HCT116 (cell line): ENCODE data around the gene MSMB. TPM values are rescaled to one million over a fixed set of nuclear protein-coding genes. Genes with fewer than 3 reads are reported as not detected.

Experiments
- ATAC-seq: fragments of 200-7000 bp; cut with Tn5 transposase; 2 replicates; pipeline ENCODE4 v1.9.1; 2020; ENCODE audit warnings: mild to moderate bottlenecking, moderate library complexity
- BruUV-seq: library from RNA; stranded (reverse); fragments of 400-500 nt; replicated peaks from 2 replicates; lab custom pipeline; 2021; lab: Mats Ljungman, UMichigan
- CTCF ChIA-PET: fragments of 300-600 bp; sonication (Branson Sonifier 250); formaldehyde crosslinking; loops from one replicate; lab custom pipeline; 2021; ENCODE audit warnings: antibody characterized with exemption; lab: Charles Lee
- POLR2A ChIA-PET: fragments of 300-600, 350-600 bp; sonication (Branson Sonifier 250); formaldehyde crosslinking; loops from one replicate; lab custom pipeline; 2021; ENCODE audit warnings: antibody characterized with exemption; lab: Charles Lee
- RAD21 ChIA-PET, 2 experiments: fragments of 300-600 bp; sonication (Branson Sonifier 250); formaldehyde crosslinking; loops; one replicate each; lab custom pipeline; 2023; ENCODE audit warnings: low total read pairs in 2 of 2; ENCODE audit not compliant: uncharacterized antibody in 2 of 2, unreplicated experiment in 2 of 2, low non-redundant PET in 1 of 2; lab: Charles Lee
- DNase-seq: peaks from one replicate; pipeline ENCODE4 v3.0.0-alpha.2; 2010; ENCODE audit warnings: low read depth, low spot score
- H2AFZ ChIP-seq: fragments of 200-600 bp; shearing (Covaris generic), sonication (generic); 2 replicates; pipeline ENCODE4 v1.6.1; 2017; ENCODE audit warnings: low read depth, mixed run types, mixed read lengths, antibody characterized with exemption, low read length; ENCODE audit not compliant: poor library complexity, severe bottlenecking
- H3K27ac ChIP-seq: 2 replicates; pipeline ENCODE4 v1.5.1; 2012; ENCODE audit warnings: low read depth, low read length
- H3K27me3 ChIP-seq: fragments of 200-600 bp; sonication (generic); 2 replicates; pipeline ENCODE4 v1.6.1; 2016; ENCODE audit warnings: mixed run types, low read length, mixed read lengths; ENCODE audit not compliant: insufficient read depth
- H3K36me3 ChIP-seq, 2 experiments: fragments of 200-500 bp in 1 of 2; fragments of 200-600 bp in 1 of 2; sonication (Bioruptor generic) in 1 of 2; sonication (generic) in 1 of 2; 2 replicates each; pipeline versions ENCODE4 v1.5.1 to v1.6.1; 2014 to 2016; ENCODE audit warnings: low read length in 2 of 2, inconsistent platforms in 1 of 2, mixed read lengths in 1 of 2, mixed run types in 1 of 2; ENCODE audit not compliant: insufficient read depth in 2 of 2, control insufficient read depth in 1 of 2
- H3K4me1 ChIP-seq, 2 experiments: fragments of 200-600 bp in 1 of 2; sonication (generic) in 1 of 2; 2 replicates each; pipeline versions ENCODE4 v1.5.1 to v1.6.1; 2012 to 2017; ENCODE audit warnings: low read length in 2 of 2, inconsistent platforms in 1 of 2, mild to moderate bottlenecking in 1 of 2, mixed read lengths in 1 of 2, mixed run types in 1 of 2, moderate library complexity in 1 of 2; ENCODE audit not compliant: insufficient read depth in 2 of 2, control insufficient read depth in 1 of 2
- H3K4me2 ChIP-seq: fragments of 200-600 bp; sonication (generic); 2 replicates; pipeline ENCODE4 v1.6.1; 2017; ENCODE audit warnings: mixed run types, low read length, mixed read lengths
- H3K4me3 ChIP-seq, 2 experiments: fragments of 200-600 bp in 1 of 2; sonication (generic) in 1 of 2; replicated peaks in 1 of 2; 2 replicates each; pipeline ENCODE4 v1.5.1; 2011 to 2016; ENCODE audit warnings: low read length in 2 of 2, control low read depth in 1 of 2, low read depth in 1 of 2, mild to moderate bottlenecking in 1 of 2, mixed read lengths in 1 of 2, mixed run types in 1 of 2
- H3K79me2 ChIP-seq: fragments of 200-600 bp; sonication (generic); 2 replicates; pipeline ENCODE4 v1.6.1; 2017; ENCODE audit warnings: mild to moderate bottlenecking, mixed run types, low read length, moderate library complexity, mixed read lengths; ENCODE audit not compliant: insufficient read depth
- H3K9ac ChIP-seq: fragments of 200-600 bp; sonication (generic); 2 replicates; pipeline ENCODE4 v1.6.1; 2016; ENCODE audit warnings: low read length, mixed read lengths
- H3K9me2 ChIP-seq: fragments of 200-600 bp; sonication (generic), shearing (Covaris generic); 2 replicates; pipeline ENCODE4 v1.6.1; 2017; ENCODE audit warnings: mixed run types, mild to moderate bottlenecking, moderate library complexity; ENCODE audit not compliant: insufficient read depth
- H3K9me3 ChIP-seq, 2 experiments: fragments of 200-500 bp in 1 of 2; fragments of 200-600 bp in 1 of 2; sonication (Bioruptor generic) in 1 of 2; sonication (generic) in 1 of 2; 2 replicates each; pipeline ENCODE4 v1.6.1; 2014 to 2017; ENCODE audit warnings: low read length in 2 of 2, mixed read lengths in 2 of 2, inconsistent platforms in 1 of 2, low read depth in 1 of 2, mild to moderate bottlenecking in 1 of 2, mixed run types in 1 of 2, moderate library complexity in 1 of 2; ENCODE audit not compliant: control insufficient read depth in 1 of 2, insufficient read depth in 1 of 2
- H4K20me1 ChIP-seq: fragments of 200-600 bp; sonication (generic), shearing (Covaris generic); 2 replicates; pipeline ENCODE4 v1.6.1; 2017; ENCODE audit warnings: mixed run types, mild to moderate bottlenecking, moderate library complexity; ENCODE audit not compliant: insufficient read depth
- EZH2phosphoT487 ChIP-seq: fragments of 200-600 bp; IDR thresholded peaks from 2 replicates; pipeline ENCODE4 v1.6.1; 2018; ENCODE audit warnings: antibody characterized with exemption, borderline replicate concordance
- RAD21 ChIP-seq: IDR thresholded peaks from 2 replicates; pipeline ENCODE4 v1.6.1; 2012; ENCODE audit warnings: low read depth, mild to moderate bottlenecking
- intact Hi-C: fragments of 100-400 bp; cut with micrococcal nuclease; formaldehyde crosslinking; loops from 2 replicates; pipeline ENCODE4 v1.10.0; 2022
- total RNA-seq: library from RNA; stranded (reverse); gene quantifications from one replicate; pipeline ENCODE4 v1.2.1, GENCODE V29; 2021; ENCODE audit not compliant: unreplicated experiment
- TF ChIP-seq, protein P1 (sequence below): IDR thresholded peaks from 2 replicates; pipeline ENCODE4 v1.6.1; 2012
- TF ChIP-seq, protein P2 (sequence below): IDR thresholded peaks from 2 replicates; pipeline ENCODE4 v1.6.1; 2011; ENCODE audit warnings: mild to moderate bottlenecking, low read length, moderate library complexity; ENCODE audit not compliant: insufficient replicate concordance; ENCODE audit errors: extremely low read depth
- TF ChIP-seq, protein P3 (sequence below), 3 experiments: fragments of 200-600 bp in 1 of 3; sonication (generic) in 1 of 3; IDR thresholded peaks in 2 of 3; conservative IDR thresholded peaks in 1 of 3; 2 replicates each; pipeline ENCODE4 v1.5.1; 2012 to 2017; ENCODE audit warnings: low read depth in 2 of 3, low read length in 2 of 3, antibody characterized with exemption in 1 of 3, borderline replicate concordance in 1 of 3, control low read depth in 1 of 3, mild to moderate bottlenecking in 1 of 3, mixed read lengths in 1 of 3, mixed run types in 1 of 3, moderate library complexity in 1 of 3; ENCODE audit not compliant: insufficient read depth in 1 of 3

MSMB gene
- total RNA-seq, 1 experiment from 2014 or later, result not detected

DNA sequence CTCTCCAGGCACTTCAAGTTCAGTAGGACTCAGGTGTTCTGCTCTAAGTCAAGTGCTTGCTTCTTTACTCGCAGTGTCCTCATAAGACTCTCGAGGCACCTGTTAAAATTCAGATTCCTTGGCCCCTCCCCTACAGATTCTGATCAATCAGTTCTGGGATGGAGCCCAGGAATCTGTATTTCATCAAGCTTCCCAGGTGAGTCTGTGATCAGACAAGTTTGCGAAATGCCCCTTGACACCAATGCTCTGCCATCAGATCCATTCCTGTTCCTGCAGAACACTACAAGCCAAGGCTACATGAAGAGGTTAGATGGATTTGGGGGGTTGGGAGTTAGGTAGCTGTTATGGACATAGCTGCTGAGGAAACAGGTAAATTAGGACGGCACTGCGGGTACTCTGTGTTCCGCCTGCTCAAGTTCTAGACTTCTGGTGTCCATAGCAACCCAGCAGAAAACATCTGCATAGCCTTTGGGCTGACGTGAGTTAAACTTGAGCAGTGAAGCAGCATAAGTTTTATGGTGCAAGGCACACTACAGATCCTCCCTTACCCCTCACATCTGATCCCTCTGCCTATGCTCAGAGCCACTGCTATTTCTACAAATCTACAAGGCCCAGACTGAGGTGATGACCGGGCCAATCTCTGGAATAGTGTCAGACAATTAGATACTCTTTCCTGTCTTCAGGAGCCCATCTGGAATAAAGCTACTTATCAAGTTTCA is 8.8 kb downstream of the MSMB start:
- ChIA-PET POLR2A (no interaction called here), CTCF (no interaction called here), RAD21 (no interaction called here)
- H3K4me1 ChIP-seq, result peaks cover 4% of the 10 kb centered on the region in 2 experiments; a peak in 2 of 4 replicates
- H2AFZ ChIP-seq, result no peak overlapping the region
- no peaks in the 10 kb centered on the region for H3K36me3 ChIP-seq
- DNase-seq, result no peak
- ATAC-seq, result no peak
- no peaks in the 10 kb centered on the region for H3K79me2 ChIP-seq
- no peak overlapping the region for H3K27ac ChIP-seq
- no peaks in the 10 kb centered on the region for H3K9me3 ChIP-seq
- TF ChIP-seq, protein P1, sequence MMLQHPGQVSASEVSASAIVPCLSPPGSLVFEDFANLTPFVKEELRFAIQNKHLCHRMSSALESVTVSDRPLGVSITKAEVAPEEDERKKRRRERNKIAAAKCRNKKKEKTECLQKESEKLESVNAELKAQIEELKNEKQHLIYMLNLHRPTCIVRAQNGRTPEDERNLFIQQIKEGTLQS, result no peak
- TF ChIP-seq, protein P2, sequence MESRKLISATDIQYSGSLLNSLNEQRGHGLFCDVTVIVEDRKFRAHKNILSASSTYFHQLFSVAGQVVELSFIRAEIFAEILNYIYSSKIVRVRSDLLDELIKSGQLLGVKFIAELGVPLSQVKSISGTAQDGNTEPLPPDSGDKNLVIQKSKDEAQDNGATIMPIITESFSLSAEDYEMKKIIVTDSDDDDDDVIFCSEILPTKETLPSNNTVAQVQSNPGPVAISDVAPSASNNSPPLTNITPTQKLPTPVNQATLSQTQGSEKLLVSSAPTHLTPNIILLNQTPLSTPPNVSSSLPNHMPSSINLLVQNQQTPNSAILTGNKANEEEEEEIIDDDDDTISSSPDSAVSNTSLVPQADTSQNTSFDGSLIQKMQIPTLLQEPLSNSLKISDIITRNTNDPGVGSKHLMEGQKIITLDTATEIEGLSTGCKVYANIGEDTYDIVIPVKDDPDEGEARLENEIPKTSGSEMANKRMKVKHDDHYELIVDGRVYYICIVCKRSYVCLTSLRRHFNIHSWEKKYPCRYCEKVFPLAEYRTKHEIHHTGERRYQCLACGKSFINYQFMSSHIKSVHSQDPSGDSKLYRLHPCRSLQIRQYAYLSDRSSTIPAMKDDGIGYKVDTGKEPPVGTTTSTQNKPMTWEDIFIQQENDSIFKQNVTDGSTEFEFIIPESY, result no peak
- BruUV-seq, result no TSS peak
- intact Hi-C loops, result no loop called here
- no peak overlapping the region for H3K9ac ChIP-seq
- H3K4me2 ChIP-seq, result no peak overlapping the region
- H3K27me3 ChIP-seq, result no peaks in the 10 kb centered on the region
- H3K4me3 ChIP-seq, result no peak overlapping the region
- no peaks in the 10 kb centered on the region for H3K9me2 ChIP-seq
- H4K20me1 ChIP-seq, result no peaks in the 10 kb centered on the region

DNA sequence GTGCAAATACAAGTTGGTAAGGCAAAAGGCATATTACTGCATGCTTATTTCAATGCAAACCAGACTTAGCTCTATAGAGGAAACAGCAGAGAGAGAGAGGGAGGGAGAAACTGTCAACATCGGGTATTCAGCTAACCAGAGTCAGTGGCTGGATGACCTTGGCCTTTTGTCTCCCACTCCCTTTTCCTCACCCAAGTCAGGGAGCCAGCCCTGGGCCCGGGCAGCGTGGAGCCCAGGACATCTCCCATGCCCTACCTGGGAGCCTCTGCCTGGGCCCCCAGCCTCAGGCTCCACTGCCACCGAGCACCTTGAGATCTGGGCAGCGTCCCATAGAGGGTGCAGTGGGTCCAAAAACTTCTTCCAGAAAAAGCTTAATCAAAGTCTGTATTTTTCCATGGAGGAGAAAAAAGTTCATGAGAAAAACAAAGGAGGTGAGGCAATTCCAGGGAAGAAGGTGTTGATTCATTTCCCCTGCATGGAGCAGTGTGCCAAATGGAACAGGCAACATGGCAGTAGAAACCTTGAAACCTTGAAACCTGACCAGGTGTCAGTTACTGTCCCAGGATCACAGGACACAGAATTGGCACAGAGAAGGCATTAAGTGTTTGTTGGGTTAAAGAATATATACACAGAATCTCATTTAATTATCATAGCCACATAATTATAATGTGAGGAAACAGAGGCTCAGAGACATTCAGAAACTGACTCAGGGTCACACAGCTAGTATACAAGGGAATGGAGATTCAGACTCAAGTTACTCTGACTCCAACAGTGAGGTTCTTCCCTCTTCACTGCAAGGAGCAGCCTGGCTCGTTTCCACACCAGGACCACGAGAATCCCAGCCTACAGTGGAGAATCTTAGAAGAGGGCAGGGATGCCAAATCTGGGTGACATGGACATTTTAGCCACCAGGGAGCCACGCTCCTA is 9.9 kb downstream of the MSMB start:
- intact Hi-C loops, result no loop called here
- Histone ChIP-seq H3K27me3 (no peaks in the 10 kb centered on the region), H3K4me2 (no peak overlapping the region), H3K36me3 (no peaks in the 10 kb centered on the region), H3K4me3 (no peak overlapping the region), H4K20me1 (no peaks in the 10 kb centered on the region), H3K27ac (no peak overlapping the region), H3K9ac (no peak overlapping the region), H2AFZ (peak overlapping the region; percentile 27), H3K4me1 (peaks cover 4% of the 10 kb centered on the region in 2 experiments; a peak in 2 of 4 replicates), H3K9me3 (no peaks in the 10 kb centered on the region), H3K9me2 (no peaks in the 10 kb centered on the region), H3K79me2 (no peaks in the 10 kb centered on the region)
- POLR2A ChIA-PET, result no interaction called here
- CTCF ChIA-PET, result no interaction called here
- no TSS peak for BruUV-seq
- RAD21 ChIA-PET, result no interaction called here
- ATAC-seq (peak; percentile 67), DNase-seq (no peak)
- peak; percentile 29; the same call in 1 of the 2 replicates for TF ChIP-seq RAD21
- no peak for TF ChIP-seq EZH2phosphoT487
- TF ChIP-seq, protein P3, sequence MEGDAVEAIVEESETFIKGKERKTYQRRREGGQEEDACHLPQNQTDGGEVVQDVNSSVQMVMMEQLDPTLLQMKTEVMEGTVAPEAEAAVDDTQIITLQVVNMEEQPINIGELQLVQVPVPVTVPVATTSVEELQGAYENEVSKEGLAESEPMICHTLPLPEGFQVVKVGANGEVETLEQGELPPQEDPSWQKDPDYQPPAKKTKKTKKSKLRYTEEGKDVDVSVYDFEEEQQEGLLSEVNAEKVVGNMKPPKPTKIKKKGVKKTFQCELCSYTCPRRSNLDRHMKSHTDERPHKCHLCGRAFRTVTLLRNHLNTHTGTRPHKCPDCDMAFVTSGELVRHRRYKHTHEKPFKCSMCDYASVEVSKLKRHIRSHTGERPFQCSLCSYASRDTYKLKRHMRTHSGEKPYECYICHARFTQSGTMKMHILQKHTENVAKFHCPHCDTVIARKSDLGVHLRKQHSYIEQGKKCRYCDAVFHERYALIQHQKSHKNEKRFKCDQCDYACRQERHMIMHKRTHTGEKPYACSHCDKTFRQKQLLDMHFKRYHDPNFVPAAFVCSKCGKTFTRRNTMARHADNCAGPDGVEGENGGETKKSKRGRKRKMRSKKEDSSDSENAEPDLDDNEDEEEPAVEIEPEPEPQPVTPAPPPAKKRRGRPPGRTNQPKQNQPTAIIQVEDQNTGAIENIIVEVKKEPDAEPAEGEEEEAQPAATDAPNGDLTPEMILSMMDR (IDR thresholded peaks at IDR 0.05 in 2 of 3, conservative IDR thresholded peaks at IDR 0.05 in 1 of 3; ENCODE audit: borderline replicate concordance in 1 of 3, insufficient read depth in 1 of 3, low read depth in 2 of 3, low read length in 2 of 3), result peak in 2 of 3 experiments; percentile 15 to 27; a peak in 3 of 6 replicates
